DND-41 (cell line): ENCODE data around the gene DBNL.

ENCODE experiments used
- ATAC-seq: fragments of 200-7000 bp; cut with Tn5 transposase; 3 replicates; pipeline ENCODE4 v1.9.1; 2021; ENCODE audit warnings: low read depth; ENCODE audit not compliant: insufficient read depth
- DNase-seq: peaks from one replicate; pipeline ENCODE4 v3.0.0-alpha.2; 2020
- H2AFZ ChIP-seq: 2 replicates; pipeline ENCODE4 v1.6.0; 2012; ENCODE audit warnings: low read depth, low read length
- H3K27ac ChIP-seq: 2 replicates; pipeline ENCODE4 v1.5.1; 2012; ENCODE audit warnings: low read length, inconsistent platforms
- H3K27me3 ChIP-seq: fragments of 200-600 bp; sonication (generic); 2 replicates; pipeline ENCODE4 v1.6.0; 2012; ENCODE audit warnings: low read length, mild to moderate bottlenecking, inconsistent platforms; ENCODE audit not compliant: insufficient read depth, poor library complexity
- H3K36me3 ChIP-seq: 2 replicates; pipeline ENCODE4 v1.5.1; 2012; ENCODE audit warnings: low read length, inconsistent platforms; ENCODE audit not compliant: insufficient read depth
- H3K4me1 ChIP-seq: 2 replicates; pipeline ENCODE4 v1.5.1; 2012; ENCODE audit warnings: mild to moderate bottlenecking, low read length; ENCODE audit not compliant: insufficient read depth
- H3K4me2 ChIP-seq: 2 replicates; pipeline ENCODE4 v1.6.0; 2012; ENCODE audit warnings: mild to moderate bottlenecking, moderate library complexity, low read length, inconsistent platforms; ENCODE audit not compliant: insufficient read depth
- H3K4me3 ChIP-seq, 2 experiments: fragments of 200-600 bp in 1 of 2; shearing (Covaris generic) in 1 of 2; 2 replicates each; pipeline ENCODE4 v1.5.1; 2012 to 2016; ENCODE audit warnings: inconsistent platforms in 2 of 2, low read length in 2 of 2, mild to moderate bottlenecking in 2 of 2, low read depth in 1 of 2, moderate library complexity in 1 of 2
- H3K79me2 ChIP-seq: 2 replicates; pipeline ENCODE4 v1.6.0; 2012; ENCODE audit warnings: low read length, inconsistent platforms; ENCODE audit not compliant: insufficient read depth
- H3K9ac ChIP-seq: 2 replicates; pipeline ENCODE4 v1.6.0; 2012; ENCODE audit warnings: low read depth, mild to moderate bottlenecking, inconsistent platforms, low read length, moderate library complexity
- H3K9me3 ChIP-seq: 2 replicates; pipeline ENCODE4 v1.5.1; 2012; ENCODE audit warnings: low read length, moderate library complexity, mild to moderate bottlenecking, inconsistent platforms; ENCODE audit not compliant: insufficient read depth, severe bottlenecking
- H4K20me1 ChIP-seq: 2 replicates; pipeline ENCODE4 v1.6.0; 2012; ENCODE audit warnings: low read length; ENCODE audit not compliant: insufficient read depth
- CTCF ChIP-seq: IDR thresholded peaks from 2 replicates; pipeline ENCODE4 v1.5.1; 2012; ENCODE audit warnings: borderline replicate concordance, low read length, moderate library complexity, mild to moderate bottlenecking; ENCODE audit not compliant: poor library complexity, severe bottlenecking; ENCODE audit errors: extremely low read depth
- EZH2 ChIP-seq: IDR thresholded peaks from 3 replicates; pipeline ENCODE4 v1.6.1; 2012; ENCODE audit warnings: borderline replicate concordance, low read depth, mild to moderate bottlenecking, moderate library complexity, low read length, inconsistent platforms; ENCODE audit not compliant: severe bottlenecking

Gene DBNL

DNA sequence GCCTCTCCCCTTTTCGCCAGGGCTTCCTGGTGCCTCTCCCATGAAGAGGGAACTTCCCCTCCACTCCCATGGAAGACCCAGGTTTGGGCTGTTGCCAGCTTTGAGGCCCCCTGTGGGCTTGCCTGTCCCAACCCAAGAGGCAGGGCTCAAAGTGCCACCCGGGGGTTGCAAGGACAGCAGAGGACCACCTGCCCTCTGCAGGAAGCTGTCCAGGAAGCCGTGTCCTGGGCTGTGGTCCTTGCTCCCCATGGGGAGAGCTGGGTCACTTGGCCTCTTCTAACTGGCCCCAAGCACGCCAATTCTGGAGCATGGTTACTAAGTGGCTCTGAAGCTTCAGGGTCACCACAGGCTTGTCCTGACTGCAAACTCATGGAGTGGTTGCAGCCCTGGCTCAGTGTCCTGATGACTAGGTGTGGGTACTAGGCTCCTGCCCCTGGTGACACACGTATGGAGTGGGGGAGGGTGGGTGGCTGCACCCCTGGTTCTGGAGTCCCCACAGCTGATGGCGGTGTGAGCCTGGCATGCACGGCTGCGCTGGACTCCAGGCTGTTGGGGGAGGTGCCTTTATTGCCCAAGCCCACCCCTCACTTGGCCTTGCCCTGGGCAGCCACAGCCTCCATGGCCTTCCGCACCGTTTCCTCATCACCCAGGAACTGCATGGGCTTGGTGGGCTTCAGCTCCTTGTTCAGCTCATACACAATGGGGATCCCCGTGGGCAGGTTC, 17.8 kb downstream of the DBNL start:
- Histone ChIP-seq H3K4me1 (no peaks in the 10 kb centered on the region), H3K36me3 (peaks cover 53% of the 10 kb centered on the region), H4K20me1 (peaks cover 34% of the 10 kb centered on the region), H3K79me2 (no peaks in the 10 kb centered on the region), H3K9me3 (no peaks in the 10 kb centered on the region), H3K27me3 (no peaks in the 10 kb centered on the region), H3K4me3 (no peak overlapping the region), H3K27ac (no peak overlapping the region), H3K4me2 (no peak overlapping the region), H2AFZ (no peak overlapping the region), H3K9ac (no peak overlapping the region)
- TF ChIP-seq EZH2 (no peak), CTCF (no peak)
- DNase-seq (no peak), ATAC-seq (no peak)

- Histone ChIP-seq H3K9ac (no peak overlapping the region), H3K79me2 (no peaks in the 10 kb centered on the region), H3K27me3 (no peaks in the 10 kb centered on the region), H3K36me3 (peaks cover 48% of the 10 kb centered on the region), H3K27ac (no peak overlapping the region), H3K4me2 (no peak overlapping the region), H4K20me1 (peaks cover 28% of the 10 kb centered on the region), H3K9me3 (no peaks in the 10 kb centered on the region), H3K4me3 (no peak overlapping the region), H2AFZ (no peak overlapping the region), H3K4me1 (no peaks in the 10 kb centered on the region)
- DNase-seq (no peak), ATAC-seq (no peak)
- TF ChIP-seq CTCF (no peak), EZH2 (no peak)
Measured at GRCh38 chr7:44062903-44063295, 18.4 kb downstream of the DBNL start.

DNA sequence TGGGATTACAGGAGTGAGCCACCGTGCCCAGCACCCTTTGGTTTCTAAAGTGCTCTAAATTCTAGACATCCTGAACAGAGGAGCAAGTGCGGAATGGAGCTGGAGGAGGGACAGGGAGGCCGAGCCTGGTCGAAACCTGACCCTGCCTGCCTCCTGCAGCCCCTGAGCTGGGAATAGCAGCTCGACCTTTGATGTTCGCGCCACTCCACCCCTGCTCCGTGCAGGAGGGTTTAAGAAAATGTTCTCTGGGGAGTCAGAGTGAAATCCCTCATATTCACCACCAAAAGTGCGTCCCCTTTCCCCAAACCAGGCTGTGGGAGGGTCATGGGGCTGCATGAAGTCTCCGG, 19.0 kb downstream of the DBNL start:
- Histone ChIP-seq H3K9ac (no peak overlapping the region), H3K36me3 (peaks cover 42% of the 10 kb centered on the region), H3K27ac (no peak overlapping the region), H3K4me1 (no peaks in the 10 kb centered on the region), H3K4me2 (no peak overlapping the region), H2AFZ (no peak overlapping the region), H3K4me3 (no peak overlapping the region), H3K27me3 (no peaks in the 10 kb centered on the region), H3K9me3 (no peaks in the 10 kb centered on the region), H4K20me1 (peaks cover 25% of the 10 kb centered on the region), H3K79me2 (no peaks in the 10 kb centered on the region)
- DNase-seq (no peak), ATAC-seq (no peak)
- no peak for TF ChIP-seq CTCF
- no peak for TF ChIP-seq EZH2
